ENCODE measurements around the gene CAMSAP2. TPM values are rescaled to one million over a fixed set of nuclear protein-coding genes. Genes with fewer than 3 reads are reported as not detected.

The CAMSAP2 gene
- polyA plus RNA-seq, 1 donor (not counting 4 experiments of a cell fraction or from before 2014, with no cell fraction given), result 47.8 TPM

DNA sequence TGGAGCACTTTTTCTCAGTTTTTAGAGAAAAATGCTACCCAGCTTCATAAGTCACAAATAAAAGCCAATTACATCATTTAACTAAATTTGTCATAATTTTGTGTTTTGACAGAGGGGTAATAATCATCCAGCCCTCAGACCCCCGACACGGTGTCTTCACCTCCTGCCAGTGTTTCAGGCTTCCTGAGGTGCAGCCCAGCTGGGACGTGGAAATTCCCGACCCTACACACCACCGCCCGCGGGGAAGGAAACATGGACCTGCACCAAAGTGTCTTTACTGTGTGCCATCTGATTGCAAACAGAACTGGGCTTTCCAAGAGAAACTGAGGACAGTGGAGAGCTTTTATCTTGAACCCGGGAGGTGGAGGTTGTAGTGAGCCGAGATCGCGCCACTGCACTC is 148.3 kb downstream of the CAMSAP2 start:
- Histone ChIP-seq H3K4me2 (ENCODE audit: control insufficient read depth, extremely low read depth, insufficient read depth, low read depth, low read length) (no peak overlapping the region), H3K9me3 (ENCODE audit: control insufficient read depth, low read depth, low read length) (no peaks in the 10 kb centered on the region), H3K9me1 (ENCODE audit: control insufficient read depth, extremely low read depth, insufficient read depth, low read length) (no peaks in the 10 kb centered on the region), H4K20me1 (ENCODE audit: control insufficient read depth, extremely low read depth, insufficient read depth, low read length) (no peaks in the 10 kb centered on the region), H3K4me1 (ENCODE audit: control insufficient read depth, extremely low read depth, insufficient read depth, low read length) (peaks cover 4% of the 10 kb centered on the region), H2AFZ (ENCODE audit: control insufficient read depth, low read length) (no peak overlapping the region), H3K79me2 (ENCODE audit: control insufficient read depth, insufficient read depth, low read length) (no peaks in the 10 kb centered on the region), H3K4me3 (ENCODE audit: control insufficient read depth in 2 of 3, extremely low read depth in 1 of 3, insufficient read depth in 2 of 3, low read depth in 1 of 3, low read length in 3 of 3) (no peak overlapping the region), H3K36me3 (ENCODE audit: control insufficient read depth in 2 of 2, extremely low read depth in 1 of 2, insufficient read depth in 2 of 2, low read length in 2 of 2) (no peaks in the 10 kb centered on the region), H3K9ac (ENCODE audit: control insufficient read depth, extremely low read depth, insufficient read depth, low read length) (no peak overlapping the region), H3K27ac (ENCODE audit: control insufficient read depth, insufficient read depth, low read length) (no peak overlapping the region), H3K27me3 (ENCODE audit: control insufficient read depth, extremely low read depth, insufficient read depth, low read length) (no peaks in the 10 kb centered on the region)
- dilution Hi-C loops (cut with MboI; ENCODE audit: extremely low pct_ligation_motif_present, low sequenced_read_pairs), result no loop called here
- no peak for FAIRE-seq
- TF ChIP-seq, protein P1, sequence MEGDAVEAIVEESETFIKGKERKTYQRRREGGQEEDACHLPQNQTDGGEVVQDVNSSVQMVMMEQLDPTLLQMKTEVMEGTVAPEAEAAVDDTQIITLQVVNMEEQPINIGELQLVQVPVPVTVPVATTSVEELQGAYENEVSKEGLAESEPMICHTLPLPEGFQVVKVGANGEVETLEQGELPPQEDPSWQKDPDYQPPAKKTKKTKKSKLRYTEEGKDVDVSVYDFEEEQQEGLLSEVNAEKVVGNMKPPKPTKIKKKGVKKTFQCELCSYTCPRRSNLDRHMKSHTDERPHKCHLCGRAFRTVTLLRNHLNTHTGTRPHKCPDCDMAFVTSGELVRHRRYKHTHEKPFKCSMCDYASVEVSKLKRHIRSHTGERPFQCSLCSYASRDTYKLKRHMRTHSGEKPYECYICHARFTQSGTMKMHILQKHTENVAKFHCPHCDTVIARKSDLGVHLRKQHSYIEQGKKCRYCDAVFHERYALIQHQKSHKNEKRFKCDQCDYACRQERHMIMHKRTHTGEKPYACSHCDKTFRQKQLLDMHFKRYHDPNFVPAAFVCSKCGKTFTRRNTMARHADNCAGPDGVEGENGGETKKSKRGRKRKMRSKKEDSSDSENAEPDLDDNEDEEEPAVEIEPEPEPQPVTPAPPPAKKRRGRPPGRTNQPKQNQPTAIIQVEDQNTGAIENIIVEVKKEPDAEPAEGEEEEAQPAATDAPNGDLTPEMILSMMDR (optimal IDR thresholded peaks at IDR 0.05 in 1 of 3, IDR thresholded peaks at IDR 0.05 in 1 of 3, conservative IDR thresholded peaks at IDR 0.05 in 1 of 3; ENCODE audit: extremely low read depth in 1 of 3, insufficient read depth in 2 of 3, low read length in 3 of 3), result no peak
- no peak for TF ChIP-seq EZH2 (IDR thresholded peaks at IDR 0.05; ENCODE audit: low read length)
- DNase-seq (ENCODE audit: low read depth, low spot score), result no peak

GRCh38 chr1:200887772-200888348 is 149.2 kb downstream of the CAMSAP2 start:
- TF ChIP-seq, protein P1 (optimal IDR thresholded peaks at IDR 0.05 in 1 of 3, IDR thresholded peaks at IDR 0.05 in 1 of 3, conservative IDR thresholded peaks at IDR 0.05 in 1 of 3; ENCODE audit: extremely low read depth in 1 of 3, insufficient read depth in 2 of 3, low read length in 3 of 3), result no peak
- no peak for TF ChIP-seq EZH2 (IDR thresholded peaks at IDR 0.05; ENCODE audit: low read length)
- FAIRE-seq, result no peak
- Histone ChIP-seq H3K36me3 (ENCODE audit: control insufficient read depth in 2 of 2, extremely low read depth in 1 of 2, insufficient read depth in 2 of 2, low read length in 2 of 2) (no peaks in the 10 kb centered on the region), H3K4me3 (ENCODE audit: control insufficient read depth in 2 of 3, extremely low read depth in 1 of 3, insufficient read depth in 2 of 3, low read depth in 1 of 3, low read length in 3 of 3) (no peak overlapping the region), H3K4me1 (ENCODE audit: control insufficient read depth, extremely low read depth, insufficient read depth, low read length) (peaks cover 4% of the 10 kb centered on the region), H4K20me1 (ENCODE audit: control insufficient read depth, extremely low read depth, insufficient read depth, low read length) (no peaks in the 10 kb centered on the region), H3K9ac (ENCODE audit: control insufficient read depth, extremely low read depth, insufficient read depth, low read length) (no peak overlapping the region), H2AFZ (ENCODE audit: control insufficient read depth, low read length) (no peak overlapping the region), H3K79me2 (ENCODE audit: control insufficient read depth, insufficient read depth, low read length) (no peaks in the 10 kb centered on the region), H3K4me2 (ENCODE audit: control insufficient read depth, extremely low read depth, insufficient read depth, low read depth, low read length) (no peak overlapping the region), H3K9me1 (ENCODE audit: control insufficient read depth, extremely low read depth, insufficient read depth, low read length) (no peaks in the 10 kb centered on the region), H3K9me3 (ENCODE audit: control insufficient read depth, low read depth, low read length) (no peaks in the 10 kb centered on the region), H3K27ac (ENCODE audit: control insufficient read depth, insufficient read depth, low read length) (no peak overlapping the region), H3K27me3 (ENCODE audit: control insufficient read depth, extremely low read depth, insufficient read depth, low read length) (no peaks in the 10 kb centered on the region)
- DNase-seq (ENCODE audit: low read depth, low spot score), result no peak
- dilution Hi-C loops (cut with MboI; ENCODE audit: extremely low pct_ligation_motif_present, low sequenced_read_pairs), result no loop called here

All from keratinocyte (primary cell).